HG02759 (cell line): ENCODE data around the gene TBC1D21.

Experiments used
- ATAC-seq: cut with Tn5 transposase; IDR thresholded peaks from one replicate; pipeline ENCODE4 v1.9.1; 2021; ENCODE audit warnings: mild to moderate bottlenecking, moderate library complexity; ENCODE audit not compliant: unreplicated experiment

Gene TBC1D21

DNA sequence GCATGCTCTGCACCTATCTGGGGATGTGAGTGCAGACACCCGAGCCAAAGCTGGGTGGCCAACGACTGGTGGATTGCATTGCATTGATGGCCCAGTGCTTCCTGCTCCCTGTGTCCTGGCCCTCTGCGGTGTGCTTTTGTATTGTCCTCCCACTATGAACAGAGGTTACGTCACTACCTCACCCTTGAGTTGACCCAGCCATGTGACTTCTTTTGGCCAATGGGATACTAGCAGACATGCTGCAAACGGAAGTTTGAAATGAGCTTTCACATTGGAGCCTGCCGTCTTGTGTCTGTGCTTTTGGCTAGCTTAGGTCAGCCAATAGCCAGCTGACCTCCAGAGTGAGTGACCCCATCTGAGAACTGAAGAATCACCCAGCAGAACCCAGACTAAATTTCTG is 15.3 kb upstream of the TBC1D21 start:
- ATAC-seq: no peak

DNA sequence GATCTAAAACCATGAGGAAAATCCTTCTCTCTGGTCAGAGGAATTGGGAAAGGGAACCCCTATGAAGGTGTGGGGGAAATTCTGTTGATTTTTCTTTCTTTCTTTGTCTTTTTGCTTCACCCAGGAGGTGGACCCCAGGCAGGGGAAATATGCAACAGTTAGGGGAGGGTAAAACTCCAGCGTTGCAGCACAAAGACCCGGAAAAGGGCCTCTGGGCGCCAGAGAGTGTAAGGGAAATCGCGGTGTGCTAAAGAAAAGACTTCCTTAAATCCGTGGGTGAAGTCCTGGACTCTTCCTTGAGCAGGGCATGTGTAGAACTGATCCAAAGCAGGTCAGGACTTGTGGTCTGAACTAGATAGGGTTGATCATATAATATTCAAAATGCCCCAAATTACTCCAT is 11.1 kb upstream of the TBC1D21 start:
- ATAC-seq: no peak

DNA sequence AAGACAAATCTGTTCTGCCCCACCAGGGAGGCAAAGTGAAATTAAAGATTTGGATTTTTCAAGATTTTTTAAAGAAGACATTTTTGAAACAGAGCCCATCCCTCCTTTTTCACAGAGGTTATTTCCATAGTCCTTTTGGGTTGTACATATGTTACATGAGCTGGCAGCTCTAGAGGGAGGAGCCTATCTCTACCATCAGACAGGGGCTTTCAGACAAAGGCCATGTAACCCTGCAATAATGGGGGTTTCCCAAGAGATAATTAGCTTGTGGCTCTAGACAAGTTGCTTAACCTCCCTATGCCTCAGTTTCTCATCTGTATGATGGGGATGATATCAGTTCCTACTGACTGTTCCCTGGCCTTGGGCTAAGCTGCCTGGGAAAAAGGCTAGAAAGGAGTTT is 8.0 kb upstream of the TBC1D21 start:
- no peak for ATAC-seq

DNA sequence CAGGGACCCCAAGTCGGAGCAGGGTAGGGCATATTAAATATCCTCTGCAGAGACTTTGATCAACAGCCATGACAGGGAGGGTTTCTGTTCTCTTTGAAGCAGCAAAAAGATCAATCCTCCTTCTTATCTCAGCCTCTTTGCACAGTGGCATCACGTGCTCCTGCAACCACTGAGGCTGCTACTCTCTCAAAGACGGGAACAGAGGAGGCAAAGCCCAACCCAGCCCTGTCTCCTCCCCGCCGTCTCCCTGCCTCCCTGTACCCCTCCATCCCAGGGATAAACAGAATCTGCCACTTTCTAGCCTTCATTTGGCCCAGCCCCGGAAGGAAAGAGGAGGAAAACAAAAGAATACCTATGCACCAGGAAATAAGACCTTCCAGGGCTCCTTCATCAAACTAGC is 7.5 kb upstream of the TBC1D21 start:
- no peak for ATAC-seq

DNA sequence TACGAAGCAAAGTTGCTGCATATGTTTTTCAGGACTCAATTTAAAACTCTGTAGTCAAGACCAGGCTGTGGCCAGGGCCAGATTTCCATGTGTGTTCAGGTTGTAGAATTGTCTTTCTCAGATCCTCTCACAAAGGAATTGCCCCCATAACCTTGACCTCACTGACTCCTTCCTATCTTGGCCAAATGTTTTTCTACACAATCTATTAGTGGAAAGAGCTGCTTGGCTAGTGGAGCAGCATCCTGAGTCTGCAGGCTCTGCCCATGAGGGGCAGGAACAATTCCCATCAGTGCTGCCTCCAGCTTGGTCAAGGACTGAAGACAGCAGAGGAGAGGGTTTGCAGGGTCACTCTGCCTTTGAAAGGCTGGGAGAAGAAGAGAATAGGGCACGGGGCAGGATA is 6.9 kb upstream of the TBC1D21 start:
- no peak for ATAC-seq

DNA sequence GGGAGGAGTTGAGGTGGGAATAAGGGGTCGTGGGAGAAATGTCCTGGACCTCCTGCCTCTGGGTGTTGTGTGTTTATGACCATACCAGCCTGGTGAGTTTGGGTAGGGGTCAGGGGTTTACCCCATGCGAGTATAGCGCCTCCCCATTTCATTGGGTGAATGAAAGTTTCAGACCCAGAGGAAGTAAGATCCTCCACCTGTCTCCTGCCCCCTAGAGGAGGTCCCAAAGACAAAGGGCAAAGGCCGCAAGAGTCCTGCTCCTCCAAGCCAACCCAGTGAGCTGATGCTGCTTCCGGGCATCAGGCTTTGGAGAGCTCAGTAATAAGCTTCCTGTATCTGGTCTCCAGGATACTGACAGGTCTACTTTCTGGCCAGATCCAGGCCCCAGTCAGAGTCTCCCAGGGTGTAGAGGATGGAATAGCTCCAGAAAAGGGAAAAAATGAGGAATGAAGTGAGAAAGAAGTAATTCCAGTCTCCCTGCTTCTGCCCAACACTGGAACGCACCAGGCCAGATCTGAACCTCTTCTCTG is 6.4 kb upstream of the TBC1D21 start:
- ATAC-seq: no peak

DNA sequence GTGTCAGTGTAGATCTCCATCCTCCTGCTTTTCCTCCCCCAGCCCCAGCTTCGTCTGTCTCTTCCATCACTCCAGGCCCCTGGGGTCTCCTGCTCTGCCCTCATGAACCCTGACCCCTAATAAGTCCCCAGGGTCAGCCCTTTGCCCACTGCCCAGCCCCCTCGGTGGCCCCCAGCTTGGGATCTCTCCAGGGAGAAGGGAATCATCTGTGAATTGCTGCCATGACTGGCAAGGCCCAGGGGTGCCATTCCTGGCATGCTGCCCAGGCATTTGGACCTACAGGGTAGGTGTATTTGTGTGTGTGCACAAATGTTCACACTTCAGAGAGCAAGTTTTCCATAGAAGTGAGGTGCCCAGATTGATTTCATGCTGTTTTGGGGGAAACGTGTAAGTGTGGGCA is 5.9 kb upstream of the TBC1D21 start:
- no peak for ATAC-seq

DNA sequence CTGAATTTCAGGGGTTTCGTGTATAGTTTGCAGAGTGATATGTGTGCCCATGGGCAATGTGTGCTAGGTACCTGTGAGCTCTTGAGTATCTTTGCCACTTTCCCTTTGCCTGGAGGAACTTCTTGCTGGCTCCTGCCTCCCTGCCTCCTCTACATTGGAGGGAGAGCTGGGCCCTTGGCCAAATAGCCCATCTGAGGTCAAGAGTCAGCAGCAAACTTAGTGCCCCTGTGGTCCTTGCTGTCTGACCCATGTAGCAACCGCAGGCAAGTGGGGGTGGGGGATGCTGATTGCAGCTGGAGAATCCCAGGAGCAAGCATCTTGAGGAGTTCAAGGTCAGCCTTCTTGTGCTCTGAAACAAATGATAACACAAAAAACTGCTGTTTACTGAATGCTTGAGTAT is 5.4 kb upstream of the TBC1D21 start:
- ATAC-seq: no peak

DNA sequence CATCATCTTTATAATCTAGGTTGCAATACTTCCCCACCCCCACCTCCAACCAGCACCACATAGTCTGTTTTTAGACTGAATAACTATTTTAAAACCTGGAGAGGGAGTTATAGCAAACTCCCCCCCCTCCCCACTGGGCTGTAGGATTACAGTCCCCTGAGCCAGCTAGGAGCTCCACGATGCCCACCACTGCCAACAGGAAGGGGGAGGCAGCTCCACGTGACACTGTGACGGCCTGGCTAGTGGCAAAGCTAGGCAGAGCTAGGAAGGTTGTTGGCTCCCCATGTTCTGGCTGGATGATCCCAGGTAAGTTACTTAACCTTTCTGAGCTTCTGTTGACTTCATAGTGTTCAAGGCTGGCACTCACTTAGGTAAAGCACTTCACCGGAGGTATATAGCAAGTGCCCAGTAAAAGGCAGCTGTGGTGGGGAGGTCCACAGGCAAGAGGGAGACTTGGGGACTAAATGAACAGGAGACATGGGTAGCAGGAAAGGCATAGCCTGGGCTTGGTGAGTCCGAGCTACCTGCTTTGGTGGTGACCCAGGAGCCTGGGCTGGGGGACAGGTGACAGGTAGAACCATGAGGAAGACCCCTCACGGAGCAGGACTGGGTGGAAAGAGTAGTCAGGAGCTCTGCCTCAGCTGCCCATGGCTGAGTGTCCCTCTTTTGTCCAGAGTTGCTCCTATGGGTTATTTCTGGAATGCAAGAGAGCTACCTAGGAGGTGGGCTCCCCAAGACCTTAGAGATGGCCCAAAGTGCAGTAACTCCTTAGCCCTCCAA is 4.0 kb upstream of the TBC1D21 start:
- no peak for ATAC-seq

DNA sequence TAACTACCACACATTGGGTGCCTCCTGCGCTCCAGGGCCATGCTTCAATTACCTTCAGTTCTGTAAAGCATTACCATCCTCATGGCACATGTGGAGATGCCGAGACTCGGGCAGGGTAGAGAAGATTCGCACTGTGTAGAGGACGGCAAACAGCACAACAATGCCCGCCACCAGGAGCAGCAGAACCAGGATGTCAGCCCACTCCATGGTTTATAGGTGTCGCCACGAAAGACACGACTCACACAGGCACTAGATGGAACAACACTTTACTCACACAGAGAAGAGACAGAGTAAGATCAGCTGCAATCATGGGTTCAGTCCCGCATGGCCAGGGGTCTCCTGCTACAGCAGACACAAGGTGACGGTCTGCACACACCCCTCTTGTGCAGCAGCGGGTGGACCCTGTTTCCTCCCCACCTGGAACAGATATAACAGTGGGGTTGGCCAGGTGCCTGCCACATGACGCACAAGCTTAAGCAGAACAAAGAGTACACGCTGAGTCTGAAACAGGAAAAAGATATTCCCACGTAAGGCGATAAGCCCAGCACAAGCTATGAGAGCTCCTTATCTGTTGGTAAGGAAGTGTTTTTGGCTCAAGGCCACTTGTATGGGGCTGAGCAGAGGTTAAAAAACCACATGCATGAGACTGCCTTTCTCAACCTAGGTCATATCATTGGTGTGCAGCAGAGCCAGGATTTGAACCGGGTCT is 2.5 kb upstream of the TBC1D21 start:
- no peak for ATAC-seq

DNA sequence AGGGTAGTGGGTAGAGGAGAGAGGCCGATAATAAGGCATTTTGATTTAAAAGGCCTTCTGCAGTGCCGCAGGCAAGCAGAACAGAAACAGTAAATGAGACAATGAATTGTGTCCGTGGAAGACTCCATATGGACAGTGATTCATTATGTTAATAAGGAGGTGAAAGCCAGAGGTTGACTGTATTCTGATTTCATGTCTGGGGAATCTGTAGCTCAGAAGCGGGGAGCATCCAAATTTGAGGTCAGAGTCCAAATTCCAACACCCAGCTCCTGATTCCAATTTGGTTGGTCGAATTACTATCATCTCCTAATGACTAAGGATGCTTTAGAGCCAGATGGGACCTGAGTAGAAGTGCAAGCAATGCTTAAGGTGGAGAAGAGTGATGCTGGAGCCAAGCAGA is 1.0 kb upstream of the TBC1D21 start:
- ATAC-seq: no peak

DNA sequence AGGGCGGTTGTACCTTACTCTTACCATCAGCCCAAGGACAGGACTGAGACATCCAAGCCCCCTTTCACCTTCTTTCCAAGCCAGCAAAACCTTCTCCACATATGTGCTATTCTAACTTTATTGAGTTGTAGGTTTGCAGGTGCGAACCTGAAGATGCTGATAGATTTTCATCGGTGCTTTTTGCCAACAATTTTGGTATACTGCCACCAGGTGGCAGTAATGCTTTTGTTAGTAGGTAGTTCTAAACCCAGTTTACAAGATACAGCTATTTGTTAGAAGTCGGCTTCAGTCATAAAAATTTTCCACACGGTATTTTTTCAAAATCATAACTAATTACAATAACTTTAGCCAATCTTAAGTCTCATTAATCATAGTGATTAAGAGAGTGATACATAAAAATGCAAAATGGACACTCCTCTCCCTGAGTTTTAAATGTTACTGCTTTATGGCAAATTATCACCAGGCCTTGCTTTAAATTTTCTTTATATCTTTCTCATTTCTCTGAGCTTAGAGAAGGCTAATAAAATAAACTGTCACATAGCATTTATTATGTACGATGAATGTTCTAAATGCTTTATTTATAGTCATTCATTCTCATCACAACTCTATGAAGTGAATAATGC is 636 bp downstream of the TBC1D21 start:
- ATAC-seq: no peak

DNA sequence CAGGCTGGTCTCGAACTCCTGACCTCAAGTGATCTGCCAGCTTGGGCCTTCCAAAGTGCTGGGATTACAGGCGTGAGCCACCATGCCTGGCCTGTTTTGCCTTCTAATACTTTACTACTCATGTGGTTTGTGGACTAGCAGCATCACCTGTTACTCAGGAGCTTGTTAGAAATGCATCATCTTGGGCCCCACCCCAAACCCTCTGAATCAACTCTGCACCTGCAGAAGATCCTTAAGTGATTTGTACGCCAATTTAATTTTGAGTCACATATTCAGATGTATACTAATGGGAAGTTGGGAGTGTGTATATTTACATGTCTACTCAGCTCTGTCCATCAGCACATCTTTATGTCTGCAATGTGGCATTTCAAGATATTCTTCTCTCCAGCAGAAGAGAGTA is 6.1 kb downstream of the TBC1D21 start:
- no peak for ATAC-seq

DNA sequence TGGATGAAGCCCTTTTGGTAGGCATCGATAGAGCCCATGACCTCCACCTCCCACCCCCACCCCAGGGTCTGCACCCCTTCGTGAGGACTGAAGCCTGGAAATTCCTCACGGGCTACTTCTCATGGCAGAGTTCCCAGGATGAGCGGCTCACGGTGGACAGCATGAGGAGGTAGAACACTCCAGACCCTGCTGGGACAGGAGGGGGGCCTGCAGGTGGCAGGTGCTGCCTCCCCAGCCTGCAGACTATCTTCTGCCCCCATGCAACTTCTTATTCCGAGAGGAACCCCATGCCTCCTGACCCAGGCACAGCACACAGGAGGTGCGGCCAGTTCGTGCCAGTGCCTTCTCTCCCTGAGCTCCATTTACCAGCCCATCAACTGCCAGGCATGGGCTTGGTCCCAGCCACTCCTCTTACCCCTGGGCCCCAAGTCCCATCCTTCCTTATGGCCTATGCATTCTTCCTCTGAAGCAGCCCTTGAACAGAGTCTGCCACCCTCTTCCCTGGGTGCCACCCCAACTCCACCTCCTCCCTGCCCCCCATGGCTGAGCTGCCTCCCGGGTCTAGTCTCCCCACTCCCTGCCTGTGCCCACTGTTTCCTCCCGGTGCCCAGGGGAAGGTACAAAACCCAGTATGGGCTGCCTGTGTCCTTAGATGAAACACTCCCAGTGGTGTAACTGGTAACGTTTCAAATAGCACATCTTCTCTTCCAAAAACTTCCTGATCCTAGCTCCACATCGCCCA is 8.4 kb downstream of the TBC1D21 start:
- no peak for ATAC-seq

DNA sequence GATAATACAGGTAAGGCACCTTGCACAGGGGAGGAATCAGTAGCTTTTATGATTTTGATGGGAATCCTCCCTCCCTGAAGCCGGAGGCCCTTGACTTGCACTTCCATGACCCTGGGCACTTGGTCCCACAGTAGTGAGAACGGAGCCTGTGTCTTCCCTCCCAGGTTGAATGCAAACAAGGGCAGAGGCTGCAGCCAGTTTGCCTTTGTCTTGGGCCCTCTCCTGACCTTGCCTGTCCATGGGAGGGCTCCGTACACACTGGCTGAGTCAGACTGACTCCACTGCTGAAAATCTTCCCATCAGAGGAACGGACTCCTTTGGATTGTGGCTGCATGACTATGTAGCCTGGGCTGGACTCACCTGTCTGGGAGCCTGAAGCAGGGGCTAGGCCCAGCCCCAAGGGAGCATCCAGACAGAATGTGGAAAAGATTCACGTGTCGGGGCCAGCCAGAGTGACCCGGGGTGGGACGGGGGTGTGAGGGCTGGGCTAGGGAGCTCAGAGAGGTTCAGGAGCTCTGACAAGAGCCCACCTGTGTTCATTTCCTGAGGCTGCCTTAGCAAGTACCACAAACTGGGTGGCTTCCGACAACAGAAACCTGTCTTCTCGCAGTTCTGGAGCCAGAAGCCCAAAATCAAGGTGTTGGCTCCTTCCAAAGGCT is 9.5 kb downstream of the TBC1D21 start:
- ATAC-seq: no peak

DNA sequence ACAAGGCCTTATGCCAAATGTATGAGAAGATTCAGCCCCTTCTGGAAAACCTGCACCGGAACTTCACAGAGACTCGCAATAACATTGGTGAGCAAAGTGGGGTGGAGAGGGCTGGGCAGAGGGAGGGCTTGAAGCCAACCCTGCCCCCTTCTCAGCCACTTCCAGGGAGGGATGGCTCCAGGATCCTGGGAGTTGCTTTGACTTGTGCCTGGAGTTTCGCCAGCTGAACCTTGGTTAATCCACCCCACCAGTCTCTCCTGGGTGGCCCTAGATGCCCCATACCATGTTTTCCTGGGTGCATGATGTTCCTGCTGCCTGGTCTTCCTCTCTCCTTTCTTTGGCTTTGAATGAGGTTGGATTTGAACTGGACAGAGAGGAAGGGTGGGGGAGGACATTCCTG is 10.8 kb downstream of the TBC1D21 start:
- no peak for ATAC-seq

DNA sequence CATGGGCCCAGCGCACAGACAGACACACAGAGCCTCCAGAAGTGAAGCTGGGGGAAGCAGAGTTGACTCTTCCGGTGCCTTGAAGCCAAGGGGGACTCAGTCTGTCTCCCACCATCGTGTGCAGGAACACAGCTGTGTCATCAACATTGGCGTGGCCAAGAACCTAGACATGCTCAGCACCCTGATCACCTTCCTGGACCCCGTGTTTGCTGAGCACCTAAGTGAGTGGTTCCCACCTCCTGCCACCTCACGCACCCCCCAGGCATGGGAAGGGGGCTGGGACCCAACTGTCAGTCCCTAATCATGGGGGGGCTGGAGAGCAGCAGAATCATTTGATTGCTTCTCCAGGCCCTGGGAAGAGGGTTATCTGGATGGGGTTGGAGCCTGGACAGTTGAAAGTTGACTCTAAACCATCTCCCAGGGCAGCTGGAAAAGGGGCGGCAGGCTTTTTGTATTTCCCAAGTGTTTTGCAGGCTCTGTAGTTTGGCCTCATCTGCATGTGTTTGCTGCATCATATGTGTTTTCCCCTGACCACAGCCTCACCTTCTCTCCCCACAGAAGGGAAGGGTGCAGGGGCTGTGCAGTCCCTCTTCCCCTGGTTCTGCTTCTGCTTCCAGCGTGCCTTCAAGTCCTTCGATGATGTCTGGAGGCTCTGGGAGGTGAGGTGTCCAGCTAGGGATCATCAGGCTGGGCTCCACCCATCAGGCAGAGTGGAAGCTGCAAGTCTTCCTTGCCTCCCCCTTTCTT is 12.8 kb downstream of the TBC1D21 start:
- no peak for ATAC-seq

DNA sequence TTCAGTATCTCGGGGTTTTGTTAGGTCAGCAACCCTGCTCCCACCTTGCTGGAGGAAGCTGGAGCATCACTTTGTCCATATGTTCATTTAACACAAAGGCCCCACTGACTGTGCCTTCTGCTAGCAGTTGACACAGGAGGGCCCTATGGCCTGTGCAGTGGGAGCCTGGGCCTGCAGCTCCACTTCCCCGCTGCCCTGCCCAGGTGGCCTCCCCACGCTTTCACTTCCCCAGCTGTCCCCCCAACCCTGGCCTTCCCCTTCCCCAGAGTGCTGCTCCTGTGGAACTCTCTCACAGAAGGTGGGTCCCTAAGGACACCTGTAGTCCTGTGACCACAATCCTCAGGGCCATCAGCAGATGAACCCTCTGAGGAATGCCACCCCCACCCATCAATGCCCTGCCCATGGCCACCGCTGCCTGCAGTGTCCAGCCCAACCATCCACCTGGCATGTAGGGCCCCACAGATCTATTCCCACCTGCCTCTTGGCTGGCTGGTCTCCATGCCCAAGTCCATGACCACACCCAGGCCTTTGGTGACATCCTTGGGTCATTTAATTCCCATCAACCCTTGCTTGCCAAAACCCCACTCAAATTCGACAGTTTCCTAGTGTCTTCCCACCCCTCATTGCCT is 13.5 kb downstream of the TBC1D21 start:
- no peak for ATAC-seq

DNA sequence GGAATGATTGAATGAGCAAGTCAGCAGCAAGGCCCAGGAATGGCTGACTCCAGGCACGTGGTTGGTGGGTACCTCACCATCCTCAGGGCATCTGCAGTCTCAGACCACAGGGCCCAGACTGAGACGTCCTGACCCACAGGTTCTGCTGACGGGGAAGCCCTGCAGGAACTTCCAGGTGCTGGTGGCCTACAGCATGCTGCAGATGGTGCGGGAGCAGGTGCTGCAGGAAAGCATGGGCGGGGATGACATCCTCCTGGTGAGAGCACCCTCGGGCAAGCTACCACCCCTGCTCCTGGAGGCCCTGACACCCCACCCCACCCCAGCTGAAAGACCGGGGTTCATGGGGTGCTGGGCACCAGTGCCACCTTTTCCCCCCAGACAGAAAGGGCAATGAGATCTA is 14.1 kb downstream of the TBC1D21 start:
- no peak for ATAC-seq
